Fibroblast of skin of left quadriceps (primary cell): ENCODE results near the gene ARMH2.
A peak's percentile ranks its signal among the peaks of the same experiment; 100 is the strongest.
"Not testable (repeated sequence)": the region's sequence is repeated elsewhere in the genome, so short reads cannot be mapped to it uniquely, and the experiment has no call there.

ENCODE experiments used
- DNase-seq, 2 experiments: peaks; one replicate each; pipeline ENCODE4 v3.0.0-alpha.2; 2013; ENCODE audit warnings: low read depth in 2 of 2

ARMH2 gene

DNA sequence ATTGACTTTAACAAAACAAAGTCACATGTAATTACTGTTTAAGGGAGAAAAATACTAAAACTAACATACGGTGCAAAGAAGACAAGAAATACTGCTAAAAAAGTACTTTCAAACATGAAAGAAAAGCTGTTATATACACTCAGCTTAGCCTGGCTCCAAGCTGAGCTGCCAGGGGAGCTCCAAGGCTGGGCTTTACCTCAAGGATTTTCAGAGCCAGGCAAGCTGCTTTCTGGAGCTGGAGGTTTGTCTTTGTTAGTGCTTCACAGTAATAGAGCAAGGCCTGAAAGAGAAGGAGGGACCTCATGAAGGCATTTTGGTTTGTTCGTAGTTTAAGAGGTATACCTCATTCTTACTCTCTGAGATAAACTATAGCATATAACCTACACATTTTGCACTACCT, 19.6 kb upstream of the ARMH2 start:
- no peak for DNase-seq

DNA sequence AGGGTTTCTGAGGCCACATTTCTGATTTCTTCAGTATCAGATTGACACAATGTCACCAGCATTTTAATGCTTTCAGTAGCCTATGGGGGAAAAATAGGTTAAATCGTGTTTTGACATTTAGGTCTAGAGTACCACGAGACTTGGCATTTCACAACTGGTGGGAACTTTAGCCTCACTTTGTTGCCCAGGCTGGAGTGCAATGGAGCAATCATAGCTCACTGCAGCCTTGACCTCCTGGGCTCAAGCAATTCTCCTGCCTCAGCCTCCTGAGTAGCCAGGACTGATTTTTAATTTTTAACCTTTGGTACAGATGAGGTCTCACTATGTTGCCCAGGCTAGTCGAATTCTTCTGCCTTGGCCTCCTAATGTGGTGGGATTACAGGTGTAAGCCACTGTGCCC, 11.0 kb upstream of the ARMH2 start:
- DNase-seq, result no peak

DNA sequence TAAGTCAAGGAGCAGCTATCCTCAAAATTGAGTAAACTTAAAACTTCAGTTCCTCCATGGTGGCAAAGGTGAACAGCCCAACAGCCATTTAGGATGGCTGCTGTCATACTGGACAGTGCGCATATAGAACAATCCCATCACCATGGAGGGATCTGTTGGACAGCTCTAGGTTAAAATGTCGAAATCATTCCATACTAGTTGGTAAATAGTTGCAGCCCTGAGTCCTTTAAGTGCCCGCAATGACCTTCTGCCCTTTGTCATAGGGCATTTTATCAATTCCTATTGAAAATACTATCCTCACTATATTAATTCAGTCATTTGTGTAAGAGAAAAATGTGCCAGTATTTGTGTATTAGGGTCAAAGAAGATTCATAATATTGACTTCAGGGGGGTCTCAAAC, 8.9 kb upstream of the ARMH2 start:
- DNase-seq, result no peak

- no peak for DNase-seq
These were observed 3.7 kb upstream of the ARMH2 start for GRCh38 chr6:24802271-24803059.

DNA sequence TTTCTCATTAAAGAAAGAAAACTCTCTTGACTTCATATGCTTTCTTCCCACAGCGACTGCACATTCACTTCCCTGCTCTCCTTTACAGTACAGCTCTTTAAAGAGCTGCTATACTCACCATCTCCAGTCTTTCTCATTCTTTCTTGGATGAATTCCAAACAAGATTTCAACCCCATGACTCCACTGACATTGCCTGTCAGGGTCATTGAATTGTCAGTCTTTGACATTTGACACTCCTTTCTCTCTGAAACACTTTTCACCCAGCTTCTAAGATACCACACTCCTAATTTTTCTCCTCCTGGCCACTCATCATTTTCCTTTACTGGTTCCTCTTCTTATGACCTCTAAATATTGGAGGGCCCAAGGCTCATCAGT, 811 bp upstream of the ARMH2 start:
- DNase-seq, result no peak

DNA sequence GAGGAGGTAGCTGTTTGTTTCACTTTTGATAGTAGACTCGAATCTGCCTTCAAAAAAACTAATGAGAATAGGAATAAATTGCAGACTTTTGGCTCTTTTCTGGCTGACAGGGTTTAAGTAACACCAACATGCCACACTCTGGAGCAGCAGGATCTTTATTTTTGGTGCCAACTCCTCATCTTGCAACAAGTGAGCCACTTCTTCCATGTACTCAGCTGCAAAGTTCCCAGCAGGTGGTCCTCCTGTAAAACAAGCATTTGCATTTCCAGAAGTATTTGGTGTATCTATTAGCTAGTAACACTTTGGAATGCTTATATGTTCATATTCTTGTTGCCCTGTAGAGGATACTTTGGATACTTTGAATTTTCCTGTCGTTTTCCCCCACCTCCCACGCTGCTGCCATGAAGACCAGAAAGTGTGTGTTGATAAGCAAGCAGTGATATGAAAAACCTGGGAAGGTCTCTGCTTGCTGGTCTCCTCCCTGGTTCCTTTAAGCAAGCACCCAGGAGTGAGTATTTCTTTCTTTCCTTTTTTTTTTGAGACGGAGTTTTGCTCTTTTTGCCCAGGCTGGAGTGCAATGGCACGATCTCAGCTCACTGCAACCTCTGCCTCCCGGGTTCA, 1.0 kb downstream of the ARMH2 start:
- no peak for DNase-seq

- no peak for DNase-seq
These were observed 2.0 kb downstream of the ARMH2 start for GRCh38 chr6:24796616-24797290.

GRCh38 chr6:24795106-24795505, 3.6 kb downstream of the ARMH2 start:
- DNase-seq, result peak; percentile 29 to 30

DNA sequence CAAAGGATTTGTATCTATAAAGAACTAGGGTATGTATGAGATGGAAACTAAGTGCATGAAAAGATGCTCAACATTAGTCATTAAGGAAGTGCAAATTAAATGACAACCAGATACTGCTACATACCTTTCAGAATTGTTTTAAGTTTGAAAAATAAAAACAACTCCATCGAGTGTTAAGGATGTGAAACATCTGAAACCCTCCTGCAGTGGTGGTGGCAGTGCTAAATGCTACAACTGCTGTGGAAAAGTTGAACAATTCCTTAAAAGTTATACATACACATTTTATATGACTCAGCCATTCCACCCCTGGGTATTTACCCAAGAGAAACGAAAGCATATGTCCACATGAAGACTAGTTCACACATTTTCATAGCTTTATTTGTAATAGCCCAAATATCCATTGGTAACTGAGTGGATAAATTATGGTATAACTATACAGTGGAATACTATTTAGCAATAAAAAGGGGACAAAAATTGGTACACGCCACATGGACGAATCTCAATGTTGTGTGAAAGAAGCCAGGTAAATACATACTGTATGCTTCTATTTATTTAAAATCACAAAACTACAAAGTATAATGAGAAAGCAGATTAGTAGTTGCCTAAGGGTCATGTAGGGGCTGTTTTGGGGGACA, 10.6 kb downstream of the ARMH2 start:
- DNase-seq, result peak in 1 of 2 experiments; percentile 7

GRCh38 chr6:24780206-24780605, 18.5 kb downstream of the ARMH2 start:
- peak in 1 of 2 experiments; percentile 12 for DNase-seq

GRCh38 chr6:24779416-24780016, 19.2 kb downstream of the ARMH2 start:
- no peak for DNase-seq

DNA sequence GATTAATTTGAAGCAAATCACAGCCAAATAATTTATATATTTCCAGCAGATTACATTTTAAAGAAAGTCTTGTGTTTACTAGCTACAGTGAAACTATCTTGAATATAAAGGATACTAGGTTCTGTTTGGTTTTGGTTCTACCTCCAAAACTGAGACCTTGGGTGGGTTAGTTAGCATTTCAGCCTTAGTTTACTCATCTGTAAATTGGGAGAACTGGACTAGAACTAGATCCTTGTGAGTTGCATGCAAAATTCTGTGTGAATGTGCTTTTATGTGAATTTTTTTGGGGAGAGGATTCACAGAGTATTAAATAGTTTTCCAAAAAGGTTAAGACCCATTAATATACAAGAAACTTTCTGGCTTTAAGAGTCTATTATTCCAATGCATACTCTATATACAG, 19.8 kb downstream of the ARMH2 start:
- DNase-seq, result no peak

- DNase-seq, result no peak
These were observed 20.6 kb downstream of the ARMH2 start for GRCh38 chr6:24778121-24778520.

GRCh38 chr6:24777227-24777626, 21.5 kb downstream of the ARMH2 start:
- no peak for DNase-seq

GRCh38 chr6:24775520-24776058, 23.1 kb downstream of the ARMH2 start:
- peak in 1 of 2 experiments; percentile 13 for DNase-seq

DNA sequence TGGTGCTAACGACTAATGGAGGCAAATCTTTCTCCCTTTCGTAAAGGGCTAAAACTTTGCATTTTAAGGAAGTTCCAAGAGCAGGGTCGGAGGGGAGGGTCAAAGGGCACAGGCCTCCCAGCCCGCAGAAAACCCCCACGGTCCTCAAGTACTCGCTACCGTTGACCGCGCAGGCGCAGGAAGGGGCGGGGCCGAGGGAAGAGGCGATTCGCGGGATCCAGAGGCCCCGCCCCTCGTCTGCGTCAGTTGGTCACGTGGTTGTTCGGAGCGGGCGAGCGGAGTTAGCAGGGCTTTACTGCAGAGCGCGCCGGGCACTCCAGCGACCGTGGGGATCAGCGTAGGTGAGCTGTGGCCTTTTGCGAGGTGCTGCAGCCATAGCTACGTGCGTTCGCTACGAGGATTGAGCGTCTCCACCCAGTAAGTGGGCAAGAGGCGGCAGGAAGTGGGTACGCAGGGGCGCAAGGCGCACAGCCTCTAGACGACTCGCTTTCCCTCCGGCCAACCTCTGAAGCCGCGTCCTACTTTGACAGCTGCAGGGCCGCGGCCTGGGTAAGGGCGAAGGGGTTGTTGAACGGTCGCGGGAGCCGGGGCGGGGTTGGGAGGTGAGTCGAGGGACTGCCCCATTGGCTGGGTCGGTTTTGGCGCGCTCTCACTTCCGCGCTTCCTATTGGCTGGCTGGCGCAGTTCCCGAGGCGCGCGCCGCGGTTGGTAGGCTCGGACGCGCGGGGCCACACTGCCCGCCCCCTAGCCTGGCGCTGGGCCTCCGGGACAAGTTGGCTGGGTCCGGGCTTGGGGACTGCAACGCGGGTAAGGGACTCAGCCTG, 23.8 kb downstream of the ARMH2 start, which contains the start of gene GMNN:
Gene GMNN, plus strand, starts transcription at position 242 of the 824 bp plus-strand sequence. CDS start 2,310 bp downstream, outside the sequence.
- DNase-seq, result peak; percentile 84 to 86

DNA sequence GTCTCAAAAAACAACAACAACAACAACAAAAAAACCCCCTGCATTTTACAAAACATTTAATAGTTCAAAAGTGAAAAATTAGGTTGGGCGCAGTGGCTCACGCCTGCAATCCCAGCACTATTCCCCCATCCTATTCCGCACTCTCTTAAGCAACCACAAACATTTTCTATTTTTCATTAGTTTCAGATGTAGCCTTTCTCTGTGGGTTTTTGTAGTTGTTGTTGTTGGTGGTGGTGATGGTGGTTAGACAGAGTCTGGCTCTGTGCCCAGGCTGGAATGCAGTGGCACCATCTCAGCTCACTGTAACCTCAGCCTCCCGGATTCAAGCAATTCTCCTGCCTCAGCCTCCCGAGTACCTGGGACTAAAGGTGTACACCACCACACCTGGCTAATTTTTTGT, 30.4 kb downstream of the ARMH2 start:
- peak; percentile 66 to 71 for DNase-seq

DNA sequence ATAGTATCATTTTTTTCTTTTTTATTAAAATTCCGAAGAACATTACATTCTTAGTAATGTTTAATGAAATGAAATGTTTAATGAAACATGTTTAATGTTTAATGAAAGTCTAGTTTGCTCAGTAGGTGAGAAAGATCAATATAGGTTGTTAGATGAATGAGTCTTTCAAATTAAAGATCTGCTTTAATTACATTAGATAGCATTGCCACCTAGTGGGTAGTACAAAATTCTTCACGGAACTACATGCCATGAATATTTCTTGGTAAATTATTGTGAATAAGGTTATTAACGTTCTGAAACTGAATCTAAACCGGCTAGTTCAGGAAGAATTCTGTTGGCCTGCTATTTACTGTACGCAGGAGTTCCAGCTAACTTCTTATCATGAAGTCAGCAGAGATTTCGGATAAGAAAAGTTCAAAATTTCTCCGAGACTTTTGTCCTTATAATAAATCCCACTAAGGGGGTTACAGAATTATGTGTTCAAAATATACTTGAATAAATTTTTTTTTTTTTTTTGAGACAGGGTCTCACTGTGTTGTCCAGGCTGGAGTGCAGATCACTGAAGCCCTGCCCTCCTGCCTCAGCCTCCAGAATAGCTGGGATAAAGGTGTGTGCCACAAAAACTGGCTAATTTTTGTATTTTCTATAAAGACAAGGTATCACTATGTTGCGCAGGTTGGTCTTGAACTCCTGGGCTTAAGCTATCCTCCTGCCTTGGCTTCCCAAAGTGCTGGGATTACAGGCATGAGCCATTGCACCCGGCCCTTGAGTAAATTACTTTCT, 31.8 kb downstream of the ARMH2 start:
- peak in 1 of 2 experiments; percentile 28 for DNase-seq

GRCh38 chr6:24765968-24766367, 32.7 kb downstream of the ARMH2 start:
- DNase-seq, result not testable (repeated sequence)
